Thymus (tissue), 11 donors: ENCODE results near the gene IL1A. TPM values are rescaled to one million over a fixed set of nuclear protein-coding genes. Genes with fewer than 3 reads are reported as not detected.

Experiments
- DNase-seq, 9 donors: peaks; one replicate each; pipeline ENCODE4 v3.0.0-alpha.2; 2013; ENCODE audit warnings: low spot score in 9 of 9, low read depth in 6 of 9, missing footprints in 1 of 9
- H3K27ac ChIP-seq, 2 donors: one replicate each; pipeline ENCODE4 v1.5.1; 2013; ENCODE audit warnings: control low read depth in 1 of 2, low read depth in 1 of 2, low read length in 1 of 2, mild to moderate bottlenecking in 1 of 2, moderate library complexity in 1 of 2
- H3K27me3 ChIP-seq, 2 donors: one replicate each; pipeline ENCODE4 v1.5.1; 2013; ENCODE audit warnings: low read length in 1 of 2; ENCODE audit not compliant: control insufficient read depth in 2 of 2, insufficient read depth in 1 of 2
- H3K36me3 ChIP-seq, 2 donors: one replicate each; pipeline ENCODE4 v1.5.1; 2013; ENCODE audit warnings: low read length in 1 of 2, mild to moderate bottlenecking in 1 of 2, moderate library complexity in 1 of 2; ENCODE audit not compliant: control insufficient read depth in 2 of 2, insufficient read depth in 2 of 2
- H3K4me1 ChIP-seq, 2 donors: one replicate each; pipeline ENCODE4 v1.5.1; 2013; ENCODE audit warnings: low read length in 2 of 2; ENCODE audit not compliant: control insufficient read depth in 2 of 2, insufficient read depth in 2 of 2
- H3K4me3 ChIP-seq, 2 donors: one replicate each; pipeline ENCODE4 v1.5.1; 2013; ENCODE audit warnings: low read length in 2 of 2, control low read depth in 1 of 2, mild to moderate bottlenecking in 1 of 2
- H3K9me3 ChIP-seq, 2 donors: one replicate each; pipeline ENCODE4 v1.5.1; 2013; ENCODE audit warnings: low read length in 1 of 2, mild to moderate bottlenecking in 1 of 2; ENCODE audit not compliant: control insufficient read depth in 2 of 2, insufficient read depth in 1 of 2
- WGBS: extraction: QIAGEN DNeasy Blood & Tissue Kit; methylation state at CpG from one replicate; pipeline ENCODE4 v1.1.7; 2013; 5-methylcytosine and 5-hydroxymethylcytosine counted together
- polyA plus RNA-seq: library from polyadenylated mRNA; stranded (reverse); fragments of 200-250 nt; gene quantifications from one replicate; pipeline ENCODE4 v1.2.3, GENCODE V29; 2013
- total RNA-seq: library from RNA; stranded (reverse); fragments of 120-200 nt; gene quantifications from one replicate; pipeline ENCODE4 v1.2.4, GENCODE V29; 2013
- donor health status: healthy.

Gene IL1A
- total and polyA plus RNA-seq, 2 donors: 0.19 to 1.8 TPM

DNA sequence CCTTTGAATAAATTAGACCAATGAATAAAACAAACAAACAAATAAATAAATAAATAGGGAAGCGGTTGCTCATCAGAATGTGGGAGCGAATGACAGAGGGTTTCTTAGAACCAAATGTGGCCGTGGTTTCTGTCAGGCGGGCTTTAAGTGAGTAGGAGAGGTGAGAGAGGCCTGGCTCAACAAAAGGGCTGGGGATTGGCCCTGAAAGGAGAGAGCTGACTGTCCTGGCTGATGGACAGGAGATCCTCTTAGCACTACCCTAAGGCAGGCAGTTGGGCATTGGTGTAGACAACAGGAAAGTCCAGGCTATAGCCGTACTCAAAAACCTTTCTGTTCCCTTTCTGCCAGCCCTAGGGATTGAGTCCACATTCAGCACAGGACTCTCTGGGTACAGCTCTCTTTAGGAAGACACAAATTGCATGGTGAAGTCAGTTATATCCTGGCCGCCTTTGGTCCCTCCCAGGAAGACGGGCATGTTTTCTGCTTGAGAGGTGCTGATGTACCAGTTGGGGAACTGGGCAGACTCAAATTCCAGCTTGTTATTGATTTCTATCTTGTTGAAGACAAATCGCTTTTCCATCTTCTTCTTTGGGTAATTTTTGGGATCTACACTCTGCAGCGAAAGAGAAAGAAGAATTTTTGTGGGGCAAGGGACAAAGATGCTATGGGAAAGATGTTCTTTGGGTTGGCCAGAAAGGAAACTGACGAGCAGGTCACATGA lies 45.8 kb upstream of the IL1A start:
- no peak for DNase-seq
- Histone ChIP-seq H3K27ac (no peak overlapping the region), H3K9me3 (no peaks in the 10 kb centered on the region), H3K36me3 (no peaks in the 10 kb centered on the region), H3K4me1 (peaks cover 0 to 9% of the 10 kb centered on the region in 2 donors), H3K27me3 (no peaks in the 10 kb centered on the region), H3K4me3 (no peak overlapping the region)
- 96% methylated on average over 10 of the region's 10 CpGs for WGBS

DNA sequence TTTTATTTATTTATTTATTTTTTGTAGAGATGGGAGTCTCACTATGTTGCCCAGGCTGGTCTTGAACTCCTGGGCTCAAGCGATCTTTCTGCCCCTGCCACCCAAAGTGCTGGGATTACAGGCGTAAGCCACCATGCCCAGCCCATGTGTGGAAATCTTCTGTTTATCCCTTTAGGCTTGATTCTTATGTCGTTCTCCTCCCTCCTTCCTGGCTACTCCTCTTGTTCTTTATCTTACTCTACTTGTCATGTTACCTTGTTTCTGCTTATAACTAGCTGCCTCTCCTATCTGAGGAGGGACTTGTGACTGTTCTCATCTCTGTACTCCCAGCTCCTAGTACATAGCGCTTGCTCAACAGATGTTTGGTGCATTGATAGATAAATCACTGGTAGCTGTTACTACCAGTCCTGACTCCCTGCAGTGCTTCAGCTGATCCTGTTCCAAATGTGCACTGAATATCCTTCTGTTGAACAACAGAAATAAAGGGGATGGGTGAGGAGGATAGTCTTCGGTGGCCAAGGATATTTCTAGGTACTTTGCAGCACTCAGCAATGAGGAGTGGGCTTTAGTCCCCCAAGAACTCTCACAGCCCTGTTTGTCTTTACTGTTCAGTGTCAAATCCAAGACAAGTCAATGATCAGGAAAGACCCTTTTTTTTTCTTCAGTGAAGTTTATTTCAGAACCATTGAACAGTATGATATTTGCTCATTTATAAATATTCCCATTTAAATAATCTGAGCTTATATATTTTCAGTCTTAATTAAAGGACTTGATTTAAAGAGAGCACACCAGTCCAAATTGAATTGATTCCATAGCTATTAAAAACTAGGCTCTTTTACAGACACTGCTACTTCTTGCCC lies 45.0 kb upstream of the IL1A start:
- Histone ChIP-seq H3K27me3 (no peaks in the 10 kb centered on the region), H3K36me3 (no peaks in the 10 kb centered on the region), H3K4me1 (peaks cover 0 to 9% of the 10 kb centered on the region in 2 donors), H3K4me3 (no peak overlapping the region), H3K9me3 (no peaks in the 10 kb centered on the region), H3K27ac (no peak overlapping the region)
- no peak for DNase-seq
- WGBS: 98% methylated on average over 5 of the region's 5 CpGs

DNA sequence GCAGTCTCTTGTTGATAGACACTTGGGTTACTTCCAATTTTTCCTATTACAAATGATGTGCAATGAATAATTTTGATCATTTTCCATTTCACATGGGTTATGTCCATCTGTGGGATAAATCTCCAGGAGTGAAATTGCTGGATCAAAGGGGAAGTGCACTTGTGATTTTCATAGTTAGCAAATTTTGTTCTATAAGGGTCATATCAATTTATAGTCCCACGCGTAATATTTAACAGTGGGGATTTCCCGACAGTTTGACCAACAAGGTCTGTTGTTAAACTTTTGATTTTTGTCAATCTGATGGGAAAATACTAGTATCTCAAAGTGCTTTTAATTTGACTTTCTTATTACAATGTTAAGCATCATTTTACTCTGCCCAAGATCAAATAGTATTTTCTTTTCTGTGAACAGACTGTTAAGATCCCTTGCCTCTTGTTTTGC lies 44.0 kb upstream of the IL1A start:
- Histone ChIP-seq H3K4me1 (peaks cover 0 to 9% of the 10 kb centered on the region in 2 donors), H3K27me3 (no peaks in the 10 kb centered on the region), H3K36me3 (no peaks in the 10 kb centered on the region), H3K4me3 (no peak overlapping the region), H3K27ac (no peak overlapping the region), H3K9me3 (no peaks in the 10 kb centered on the region)
- 96% methylated on average over 3 of the region's 3 CpGs for WGBS
- no peak for DNase-seq

DNA sequence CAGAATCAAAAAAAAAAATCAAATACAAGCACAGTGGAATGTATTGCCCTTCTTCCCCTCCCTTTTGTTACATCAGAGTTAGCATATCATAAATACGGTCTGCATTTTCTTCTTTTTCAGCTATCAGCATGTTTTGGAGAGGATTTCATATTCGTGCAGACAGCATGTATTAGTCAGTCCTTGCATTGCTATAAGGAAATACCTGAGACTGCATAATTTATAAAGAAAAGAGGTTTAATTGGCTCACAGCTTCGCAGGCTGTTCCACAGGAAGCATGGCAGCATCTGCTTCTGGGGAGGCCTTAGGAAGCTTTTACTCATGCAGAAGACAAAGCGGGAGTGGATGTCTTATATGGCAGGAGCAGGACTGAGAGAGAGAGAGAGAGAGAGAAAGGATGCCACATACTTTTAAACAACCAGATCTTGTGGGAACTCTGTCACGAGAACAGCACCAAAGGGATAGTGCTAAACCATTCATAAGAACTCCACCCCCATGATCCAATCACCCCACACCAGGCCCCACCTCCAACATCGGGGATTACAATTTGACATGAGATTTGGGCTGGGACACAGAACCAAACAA lies 43.4 kb upstream of the IL1A start:
- DNase-seq: no peak
- Histone ChIP-seq H3K27ac (no peak overlapping the region), H3K4me1 (peaks cover 0 to 9% of the 10 kb centered on the region in 2 donors), H3K27me3 (no peaks in the 10 kb centered on the region), H3K9me3 (no peaks in the 10 kb centered on the region), H3K4me3 (no peak overlapping the region), H3K36me3 (no peaks in the 10 kb centered on the region)
- 97% methylated on average over 6 of the region's 6 CpGs for WGBS

DNA sequence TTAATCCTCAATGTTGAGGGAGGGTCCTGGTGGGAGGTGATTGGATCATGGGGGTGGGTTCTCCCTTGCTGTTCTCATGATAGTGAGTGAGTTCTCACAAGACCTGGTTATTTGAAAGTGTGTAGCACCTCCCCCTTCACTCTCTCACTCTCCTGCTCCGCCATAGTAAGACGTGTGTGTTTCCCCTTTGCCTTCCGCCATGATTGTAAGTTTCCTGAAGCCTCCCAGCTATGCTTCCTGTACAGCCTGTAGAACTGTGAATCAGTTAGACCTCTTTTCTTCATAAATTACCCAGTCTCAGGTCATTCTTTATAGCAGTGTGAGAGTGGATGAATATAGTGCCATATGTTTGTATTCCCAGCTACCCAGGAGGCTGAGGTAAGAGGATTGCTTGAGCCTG lies 42.7 kb upstream of the IL1A start:
- Histone ChIP-seq H3K27me3 (no peaks in the 10 kb centered on the region), H3K36me3 (no peaks in the 10 kb centered on the region), H3K9me3 (no peaks in the 10 kb centered on the region), H3K4me1 (peaks cover 0 to 6% of the 10 kb centered on the region in 2 donors), H3K27ac (no peak overlapping the region), H3K4me3 (no peak overlapping the region)
- WGBS: 83% methylated on average over 3 of the region's 3 CpGs
- no peak for DNase-seq

DNA sequence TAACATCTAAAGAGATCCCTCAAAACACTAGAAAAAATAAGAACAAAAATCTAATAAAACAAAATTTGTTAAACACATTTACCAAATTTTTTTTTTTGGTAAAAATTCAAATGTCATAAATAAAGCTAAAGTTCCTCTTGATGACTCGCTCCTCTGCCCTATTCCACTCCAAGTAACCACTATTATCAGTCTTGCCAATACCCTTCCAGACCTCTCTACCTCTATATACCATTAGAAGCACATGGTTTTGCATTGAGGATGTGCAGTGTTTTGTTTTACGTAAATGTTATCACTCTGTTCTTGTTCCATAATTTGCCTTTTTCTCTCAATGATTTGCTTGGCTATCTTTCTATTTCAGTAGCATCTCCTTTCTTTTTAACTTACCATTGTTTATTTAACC lies 41.4 kb upstream of the IL1A start:
- H3K4me1 ChIP-seq: peaks cover 0 to 4% of the 10 kb centered on the region in 2 donors
- H3K27me3 ChIP-seq: no peaks in the 10 kb centered on the region
- no peak overlapping the region for H3K4me3 ChIP-seq
- no peak overlapping the region for H3K27ac ChIP-seq
- no peaks in the 10 kb centered on the region for H3K36me3 ChIP-seq
- WGBS: over 99% methylated on average over 2 of the region's 2 CpGs
- no peaks in the 10 kb centered on the region for H3K9me3 ChIP-seq
- no peak for DNase-seq

DNA sequence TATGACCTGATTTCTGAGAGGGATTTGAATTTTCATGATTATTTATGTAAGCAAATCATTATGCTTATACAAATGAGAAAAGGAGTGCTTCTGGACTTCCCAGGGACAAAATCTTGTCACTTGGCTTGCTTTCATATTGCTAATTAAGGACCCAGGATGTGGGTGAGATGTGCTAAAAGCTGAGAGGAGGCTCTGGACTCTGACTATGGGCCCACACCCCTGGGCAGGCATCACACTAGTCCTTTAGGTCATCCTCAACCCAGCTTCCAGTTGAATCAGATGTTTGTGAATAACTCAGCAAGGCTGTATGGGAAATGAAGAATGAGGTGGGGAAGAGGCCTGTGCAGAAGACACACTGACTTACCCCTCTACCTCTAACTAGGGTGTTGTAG lies 40.4 kb upstream of the IL1A start:
- Histone ChIP-seq H3K4me3 (no peak overlapping the region), H3K9me3 (no peaks in the 10 kb centered on the region), H3K27me3 (no peaks in the 10 kb centered on the region), H3K4me1 (peaks cover 0 to 4% of the 10 kb centered on the region in 2 donors), H3K27ac (no peak overlapping the region), H3K36me3 (no peaks in the 10 kb centered on the region)
- no peak for DNase-seq

DNA sequence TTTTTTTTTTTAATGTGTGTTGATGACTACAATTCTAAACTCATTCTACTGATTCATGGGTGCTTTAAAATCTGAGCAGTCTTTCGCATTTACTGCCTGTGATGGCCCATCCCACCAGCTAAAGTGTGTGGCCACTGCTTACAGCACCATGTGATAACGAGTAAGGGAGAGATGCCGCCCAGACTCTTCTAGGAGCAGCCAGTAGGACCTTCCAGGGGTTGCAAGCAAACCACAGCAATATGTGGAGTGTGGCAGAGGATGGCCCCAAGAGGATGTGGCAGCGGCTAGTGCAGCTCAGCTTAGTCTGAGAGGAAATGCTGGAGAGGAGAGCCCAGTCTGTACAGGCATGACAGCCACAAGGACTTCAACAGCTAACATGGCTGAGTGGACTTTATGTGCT lies 37.4 kb upstream of the IL1A start:
- no peak overlapping the region for H3K4me3 ChIP-seq
- H3K27ac ChIP-seq: no peak overlapping the region
- 25% methylated on average over 4 of the region's 4 CpGs for WGBS
- H3K36me3 ChIP-seq: no peaks in the 10 kb centered on the region
- no peaks in the 10 kb centered on the region for H3K27me3 ChIP-seq
- H3K4me1 ChIP-seq: peaks cover 2 to 4% of the 10 kb centered on the region in 2 donors
- no peaks in the 10 kb centered on the region for H3K9me3 ChIP-seq
- DNase-seq: peak in 1 of 9 donors; percentile 8

DNA sequence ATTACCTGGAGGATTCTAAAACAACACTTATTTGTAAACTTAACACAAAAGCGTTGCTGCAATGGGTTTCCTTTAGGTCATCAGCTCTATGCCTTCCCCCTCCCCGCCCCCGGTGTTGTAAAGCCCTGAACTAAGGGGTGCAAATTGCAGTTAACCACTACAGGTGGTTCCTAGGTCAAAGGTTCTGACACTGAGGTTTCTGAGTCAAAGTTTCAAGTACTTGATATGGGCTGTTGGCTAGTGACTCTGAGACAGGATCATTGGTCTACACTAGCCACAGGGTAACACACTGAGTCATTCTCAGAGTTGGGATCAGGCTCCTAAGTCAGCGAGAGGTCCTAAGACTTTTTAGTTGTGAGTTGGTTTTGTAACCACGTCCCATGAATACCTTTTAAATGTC lies 36.8 kb upstream of the IL1A start:
- no peak for DNase-seq
- Histone ChIP-seq H3K4me1 (peaks cover 2 to 4% of the 10 kb centered on the region in 2 donors), H3K36me3 (no peaks in the 10 kb centered on the region), H3K27me3 (no peaks in the 10 kb centered on the region), H3K27ac (no peak overlapping the region), H3K9me3 (no peaks in the 10 kb centered on the region), H3K4me3 (no peak overlapping the region)
- 86% methylated on average over 5 of the region's 5 CpGs for WGBS
